Left kidney (tissue), 8 donors: ENCODE measurements around the gene IFT57. TPM values are rescaled to one million over a fixed set of nuclear protein-coding genes. Genes with fewer than 3 reads are reported as not detected.
"Not testable (repeated sequence)": the region's sequence is repeated elsewhere in the genome, so short reads cannot be mapped to it uniquely, and the experiment has no call there.

ENCODE experiments used
- DNase-seq: peaks from one replicate; pipeline ENCODE4 v3.0.0-alpha.2; 2013
- long read RNA-seq, 8 donors: transcript quantifications; one replicate each; lab custom pipeline, GENCODE V29; 2026
- polyA plus RNA-seq: library from polyadenylated mRNA; unstranded; fragments of 120-200 nt; gene quantifications from one replicate; pipeline ENCODE4 v1.2.1, GENCODE V29; 2013; ENCODE audit not compliant: insufficient read length

The IFT57 gene
- polyA plus RNA-seq = 93.3 TPM
- long read RNA-seq, donor 1, transcript IFT57-201 (11 exons, 3,203 nt) = major isoform, 16 of 42 reads
- long read RNA-seq, donor 1, partial matches to known transcripts = 22 of 42 reads
- long read RNA-seq, donor 1, other reads (novel, unspliced or antisense) = 0 of 42 reads
- long read RNA-seq, donor 2, transcript IFT57-202 (4 exons, 755 nt) = major isoform, 7 of 24 reads
- long read RNA-seq, donor 2, transcript IFT57-201 (11 exons, 3,203 nt) = minor isoform, 6 of 24 reads
- long read RNA-seq, donor 2, partial matches to known transcripts = 11 of 24 reads
- long read RNA-seq, donor 2, other reads (novel, unspliced or antisense) = 0 of 24 reads
- long read RNA-seq, donor 3, transcript IFT57-201 (11 exons, 3,203 nt) = major isoform, 12 of 25 reads
- long read RNA-seq, donor 3, transcript IFT57-202 (4 exons, 755 nt) = minor isoform, 5 of 25 reads
- long read RNA-seq, donor 3, partial matches to known transcripts = 8 of 25 reads
- long read RNA-seq, donor 3, other reads (novel, unspliced or antisense) = 0 of 25 reads
- long read RNA-seq, donor 4, partial matches to known transcripts = 0 of 3 reads
- long read RNA-seq, donor 4, other reads (novel, unspliced or antisense) = 0 of 3 reads
- long read RNA-seq, donor 5, transcript IFT57-202 (4 exons, 755 nt) = minor isoform, 8 of 64 reads
- long read RNA-seq, donor 5, transcript IFT57-201 (11 exons, 3,203 nt) = major isoform, 36 of 64 reads
- long read RNA-seq, donor 5, partial matches to known transcripts = 20 of 64 reads
- long read RNA-seq, donor 5, other reads (novel, unspliced or antisense) = 0 of 64 reads
- long read RNA-seq, donor 6, transcript IFT57-201 (11 exons, 3,203 nt) = major isoform, 14 of 52 reads
- long read RNA-seq, donor 6, partial matches to known transcripts = 34 of 52 reads
- long read RNA-seq, donor 6, other reads (novel, unspliced or antisense) = 0 of 52 reads
- long read RNA-seq, donor 7, transcript IFT57-201 (11 exons, 3,203 nt) = major isoform, 13 of 36 reads
- long read RNA-seq, donor 7, transcript IFT57-202 (4 exons, 755 nt) = minor isoform, 7 of 36 reads
- long read RNA-seq, donor 7, partial matches to known transcripts = 16 of 36 reads
- long read RNA-seq, donor 7, other reads (novel, unspliced or antisense) = 0 of 36 reads
- long read RNA-seq, donor 8, transcript IFT57-201 (11 exons, 3,203 nt) = major isoform, 8 of 9 reads
- long read RNA-seq, donor 8, partial matches to known transcripts = 0 of 9 reads
- long read RNA-seq, donor 8, other reads (novel, unspliced or antisense) = 0 of 9 reads

GRCh38 chr3:108221911-108222852, at the start of gene IFT57:
Gene IFT57 (minus strand): TSS chr3:108222424. CDS start chr3:108222322, 102 bp downstream.
- DNase-seq = peak; percentile 99

- no peak for DNase-seq
These were observed 49.4 kb upstream of the IFT57 start for GRCh38 chr3:108271626-108272025.

- not testable (repeated sequence) for DNase-seq
These were observed 46.0 kb upstream of the IFT57 start for GRCh38 chr3:108268235-108268634.

- not testable (repeated sequence) for DNase-seq
These were observed 42.5 kb upstream of the IFT57 start for GRCh38 chr3:108264534-108265298.

GRCh38 chr3:108255131-108255530, 32.9 kb upstream of the IFT57 start:
- no peak for DNase-seq

GRCh38 chr3:108251844-108252243, 29.6 kb upstream of the IFT57 start:
- DNase-seq = no peak

GRCh38 chr3:108251265-108251664, 29.0 kb upstream of the IFT57 start:
- DNase-seq = no peak

- DNase-seq = no peak
These were observed 28.4 kb upstream of the IFT57 start for GRCh38 chr3:108250626-108251025.

- DNase-seq = no peak
These were observed 21.0 kb upstream of the IFT57 start for GRCh38 chr3:108243243-108243642.

GRCh38 chr3:108242776-108243175, 20.6 kb upstream of the IFT57 start:
- DNase-seq = no peak

GRCh38 chr3:108241721-108242120, 19.5 kb upstream of the IFT57 start:
- no peak for DNase-seq

- DNase-seq = no peak
These were observed 18.9 kb upstream of the IFT57 start for GRCh38 chr3:108241146-108241545.

GRCh38 chr3:108239082-108239481, 16.9 kb upstream of the IFT57 start:
- DNase-seq = no peak

- no peak for DNase-seq
These were observed 13.1 kb upstream of the IFT57 start for GRCh38 chr3:108235290-108235689.

- DNase-seq = no peak
These were observed 12.2 kb upstream of the IFT57 start for GRCh38 chr3:108234387-108234957.

- DNase-seq = no peak
These were observed 6.1 kb upstream of the IFT57 start for GRCh38 chr3:108228286-108228685.

GRCh38 chr3:108227131-108227530, 4.9 kb upstream of the IFT57 start:
- no peak for DNase-seq

GRCh38 chr3:108225221-108225620, 3.0 kb upstream of the IFT57 start:
- no peak for DNase-seq

- DNase-seq = no peak
These were observed 1.7 kb upstream of the IFT57 start for GRCh38 chr3:108223928-108224327.
